ENCODE measurements around the gene CR1L.
"Not testable (repeated sequence)": the region's sequence is repeated elsewhere in the genome, so short reads cannot be mapped to it uniquely, and the experiment has no call there.

Gene CR1L

GRCh38 chr1:207638487-207639145, 6.3 kb upstream of the CR1L start:
- not testable (repeated sequence) for H3K9me3 ChIP-seq (ENCODE audit: control insufficient read depth, low read length); H3K27me3 ChIP-seq (ENCODE audit: control insufficient read depth, insufficient read depth, low read length); H3K36me3 ChIP-seq (ENCODE audit: control insufficient read depth, insufficient read depth, low read length); H3K4me1 ChIP-seq; H3K79me2 ChIP-seq; H3K4me3 ChIP-seq (ENCODE audit: low read depth, low read length); H3K9ac ChIP-seq; H2AFZ ChIP-seq; H3K27ac ChIP-seq; H3K4me2 ChIP-seq (ENCODE audit: low read length)

DNA sequence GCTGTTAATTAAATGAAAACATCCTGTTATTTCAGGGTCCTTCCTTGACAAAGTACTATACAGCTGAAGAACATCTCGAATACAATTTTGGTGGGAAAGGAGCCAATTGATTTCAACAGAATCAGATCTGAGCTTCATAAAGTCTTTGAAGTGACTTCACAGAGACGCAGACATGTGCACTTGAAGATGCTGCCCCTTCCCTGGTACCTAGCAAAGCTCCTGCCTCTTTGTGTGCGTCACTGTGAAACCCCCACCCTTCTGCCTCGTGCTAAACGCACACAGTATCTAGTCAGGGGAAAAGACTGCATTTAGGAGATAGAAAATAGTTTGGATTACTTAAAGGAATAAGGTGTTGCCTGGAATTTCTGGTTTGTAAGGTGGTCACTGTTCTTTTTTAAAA, 5.6 kb upstream of the CR1L start:
- H3K4me1 ChIP-seq; H3K27ac ChIP-seq; H3K4me3 ChIP-seq (ENCODE audit: low read depth, low read length); H2AFZ ChIP-seq; H3K27me3 ChIP-seq (ENCODE audit: control insufficient read depth, insufficient read depth, low read length); H3K9me3 ChIP-seq (ENCODE audit: control insufficient read depth, low read length); H3K4me2 ChIP-seq (ENCODE audit: low read length); H3K9ac ChIP-seq; H3K36me3 ChIP-seq (ENCODE audit: control insufficient read depth, insufficient read depth, low read length); H3K79me2 ChIP-seq: not testable (repeated sequence)

DNA sequence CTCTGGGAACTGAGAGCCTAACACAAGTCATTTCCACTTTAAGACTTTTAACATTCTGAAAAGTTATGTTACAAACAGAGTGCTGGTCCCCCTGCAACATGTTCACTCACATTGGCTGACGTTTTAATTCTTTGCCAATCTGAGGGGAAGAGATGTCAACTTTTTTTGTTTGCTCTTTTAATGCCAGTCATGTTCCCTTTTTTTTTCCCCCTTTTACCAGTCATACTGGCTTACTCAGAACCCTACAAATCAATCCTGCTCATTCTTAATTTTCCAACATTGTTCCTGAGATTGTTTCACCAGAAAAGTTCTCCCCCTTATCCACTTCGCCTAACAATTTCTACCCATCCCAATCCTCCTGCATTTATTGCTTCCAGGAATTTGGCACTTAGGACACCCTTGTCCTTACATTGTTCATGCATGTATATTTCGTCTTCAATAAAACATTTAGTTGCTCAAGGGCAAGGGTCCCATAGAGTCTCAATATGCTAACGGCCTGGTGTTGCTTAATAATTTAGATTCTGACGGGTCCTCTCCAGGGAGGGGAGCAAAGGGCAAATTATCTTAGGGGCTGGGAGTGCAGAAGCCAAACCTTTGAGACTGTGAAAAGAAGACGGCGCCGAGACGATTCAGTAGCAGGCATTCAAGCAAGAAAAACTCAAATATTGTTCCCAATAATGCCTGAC, 624 bp upstream of the CR1L start:
- Histone ChIP-seq H3K9ac (no peak overlapping the region), H3K4me2 (ENCODE audit: low read length) (peak overlapping the region; percentile 82), H3K36me3 (ENCODE audit: control insufficient read depth, insufficient read depth, low read length) (no peaks in the 10 kb centered on the region), H3K27ac (no peak overlapping the region), H3K27me3 (ENCODE audit: control insufficient read depth, insufficient read depth, low read length) (no peaks in the 10 kb centered on the region), H3K79me2 (no peaks in the 10 kb centered on the region), H3K9me3 (ENCODE audit: control insufficient read depth, low read length) (no peaks in the 10 kb centered on the region), H3K4me3 (ENCODE audit: low read depth, low read length) (peak overlapping the region; percentile 75), H2AFZ (no peak overlapping the region), H3K4me1 (no peaks in the 10 kb centered on the region)
- TF ChIP-seq, protein P1, sequence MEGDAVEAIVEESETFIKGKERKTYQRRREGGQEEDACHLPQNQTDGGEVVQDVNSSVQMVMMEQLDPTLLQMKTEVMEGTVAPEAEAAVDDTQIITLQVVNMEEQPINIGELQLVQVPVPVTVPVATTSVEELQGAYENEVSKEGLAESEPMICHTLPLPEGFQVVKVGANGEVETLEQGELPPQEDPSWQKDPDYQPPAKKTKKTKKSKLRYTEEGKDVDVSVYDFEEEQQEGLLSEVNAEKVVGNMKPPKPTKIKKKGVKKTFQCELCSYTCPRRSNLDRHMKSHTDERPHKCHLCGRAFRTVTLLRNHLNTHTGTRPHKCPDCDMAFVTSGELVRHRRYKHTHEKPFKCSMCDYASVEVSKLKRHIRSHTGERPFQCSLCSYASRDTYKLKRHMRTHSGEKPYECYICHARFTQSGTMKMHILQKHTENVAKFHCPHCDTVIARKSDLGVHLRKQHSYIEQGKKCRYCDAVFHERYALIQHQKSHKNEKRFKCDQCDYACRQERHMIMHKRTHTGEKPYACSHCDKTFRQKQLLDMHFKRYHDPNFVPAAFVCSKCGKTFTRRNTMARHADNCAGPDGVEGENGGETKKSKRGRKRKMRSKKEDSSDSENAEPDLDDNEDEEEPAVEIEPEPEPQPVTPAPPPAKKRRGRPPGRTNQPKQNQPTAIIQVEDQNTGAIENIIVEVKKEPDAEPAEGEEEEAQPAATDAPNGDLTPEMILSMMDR (IDR thresholded peaks at IDR 0.05) = no peak

- Histone ChIP-seq H2AFZ (peak overlapping the region; percentile 82), H3K4me1 (no peaks in the 10 kb centered on the region), H3K79me2 (no peaks in the 10 kb centered on the region), H3K4me3 (ENCODE audit: low read depth, low read length) (peak overlapping the region; percentile 75), H3K9ac (no peak overlapping the region), H3K27me3 (ENCODE audit: control insufficient read depth, insufficient read depth, low read length) (no peaks in the 10 kb centered on the region), H3K4me2 (ENCODE audit: low read length) (peak overlapping the region; percentile 82), H3K9me3 (ENCODE audit: control insufficient read depth, low read length) (no peaks in the 10 kb centered on the region), H3K27ac (no peak overlapping the region), H3K36me3 (ENCODE audit: control insufficient read depth, insufficient read depth, low read length) (no peaks in the 10 kb centered on the region)
- TF ChIP-seq, protein P1 (IDR thresholded peaks at IDR 0.05) = no peak
Observed at GRCh38 chr1:207645635-207646081, 725 bp downstream of the CR1L start.

- no peak overlapping the region for H3K27ac ChIP-seq
- H3K36me3 ChIP-seq (ENCODE audit: control insufficient read depth, insufficient read depth, low read length) = no peaks in the 10 kb centered on the region
- H3K4me2 ChIP-seq (ENCODE audit: low read length) = no peak overlapping the region
- H3K4me1 ChIP-seq = no peaks in the 10 kb centered on the region
- H3K27me3 ChIP-seq (ENCODE audit: control insufficient read depth, insufficient read depth, low read length) = no peaks in the 10 kb centered on the region
- no peak overlapping the region for H3K4me3 ChIP-seq (ENCODE audit: low read depth, low read length)
- no peak overlapping the region for H2AFZ ChIP-seq
- TF ChIP-seq, protein P1 (IDR thresholded peaks at IDR 0.05) = no peak
- H3K79me2 ChIP-seq = no peaks in the 10 kb centered on the region
- H3K9ac ChIP-seq = no peak overlapping the region
- no peaks in the 10 kb centered on the region for H3K9me3 ChIP-seq (ENCODE audit: control insufficient read depth, low read length)
Observed at GRCh38 chr1:207646171-207646570, 1.2 kb downstream of the CR1L start.

Data from parathyroid adenoma (tissue), 2 donors.